ENCODE measurements around the gene RABEP2. TPM values are rescaled to one million over a fixed set of nuclear protein-coding genes. Genes with fewer than 3 reads are reported as not detected.
"Not testable (repeated sequence)": the region's sequence is repeated elsewhere in the genome, so short reads cannot be mapped to it uniquely, and the experiment has no call there.

Gene RABEP2
- total and polyA plus RNA-seq, 2 donors (not counting 1 experiment from before 2014, with no cell fraction given), result 5.9 to 22.6 TPM

- DNase-seq (ENCODE audit: low read depth in 2 of 2), result no peak
- H3K4me2 ChIP-seq (ENCODE audit: extremely low read depth, insufficient read depth, low read length), result no peak overlapping the region
- TF ChIP-seq CTCF (conservative IDR thresholded peaks at IDR 0.05 in 1 of 2, IDR thresholded peaks at IDR 0.05 in 1 of 2; ENCODE audit: low read depth in 1 of 2, low read length in 2 of 2) (no peak), EZH2 (IDR thresholded peaks at IDR 0.05; ENCODE audit: low read length, missing control alignments) (no peak)
These were observed 32.8 kb downstream of the RABEP2 start for GRCh38 chr16:28891964-28892890.

GRCh38 chr16:28890355-28890754, 34.7 kb downstream of the RABEP2 start:
- not testable (repeated sequence) for H4K20me1 ChIP-seq (ENCODE audit: control insufficient read depth, extremely low read depth, insufficient read depth, low read length); H3K27me3 ChIP-seq (ENCODE audit: control insufficient read depth, insufficient read depth, low read length); H3K4me2 ChIP-seq (ENCODE audit: extremely low read depth, insufficient read depth, low read length); H3K79me2 ChIP-seq (ENCODE audit: control insufficient read depth, insufficient read depth, low read length); DNase-seq (ENCODE audit: low read depth in 2 of 2); H3K9ac ChIP-seq (ENCODE audit: insufficient read depth, low read length); H3K4me3 ChIP-seq (replicated peaks in 1 of 4; ENCODE audit: control extremely low read depth in 1 of 4, insufficient read depth in 1 of 4, low read depth in 3 of 4, low read length in 4 of 4); H3K36me3 ChIP-seq (ENCODE audit: control insufficient read depth, insufficient read depth, low read length); H3K27ac ChIP-seq (ENCODE audit: insufficient read depth, low read length); H2AFZ ChIP-seq (ENCODE audit: low read length); H3K4me1 ChIP-seq (ENCODE audit: control insufficient read depth, extremely low read depth, insufficient read depth, low read length); H3K9me3 ChIP-seq (ENCODE audit: control insufficient read depth, insufficient read depth, low read depth, low read length)

More at GRCh38 chr16:28891964-28892890, 32.8 kb downstream of the RABEP2 start:
- H3K4me1 ChIP-seq (ENCODE audit: control insufficient read depth, extremely low read depth, insufficient read depth, low read length), result no peaks in the 10 kb centered on the region
- no peaks in the 10 kb centered on the region for H3K27me3 ChIP-seq (ENCODE audit: control insufficient read depth, insufficient read depth, low read length)
- no peak overlapping the region for H3K9ac ChIP-seq (ENCODE audit: insufficient read depth, low read length)
- H3K79me2 ChIP-seq (ENCODE audit: control insufficient read depth, insufficient read depth, low read length), result no peaks in the 10 kb centered on the region
- no peaks in the 10 kb centered on the region for H3K36me3 ChIP-seq (ENCODE audit: control insufficient read depth, insufficient read depth, low read length)
- no peak overlapping the region for H3K27ac ChIP-seq (ENCODE audit: insufficient read depth, low read length)
- H4K20me1 ChIP-seq (ENCODE audit: control insufficient read depth, extremely low read depth, insufficient read depth, low read length), result no peaks in the 10 kb centered on the region
- no peaks in the 10 kb centered on the region for H3K9me3 ChIP-seq (ENCODE audit: control insufficient read depth, insufficient read depth, low read depth, low read length)
- H3K4me3 ChIP-seq (replicated peaks in 1 of 4; ENCODE audit: control extremely low read depth in 1 of 4, insufficient read depth in 1 of 4, low read depth in 3 of 4, low read length in 4 of 4), result no peak overlapping the region
- no peak overlapping the region for H2AFZ ChIP-seq (ENCODE audit: low read length)

- H3K36me3 ChIP-seq (ENCODE audit: control insufficient read depth, insufficient read depth, low read length), result no peaks in the 10 kb centered on the region
- H3K79me2 ChIP-seq (ENCODE audit: control insufficient read depth, insufficient read depth, low read length), result no peaks in the 10 kb centered on the region
- H4K20me1 ChIP-seq (ENCODE audit: control insufficient read depth, extremely low read depth, insufficient read depth, low read length), result no peaks in the 10 kb centered on the region
- no peak overlapping the region for H2AFZ ChIP-seq (ENCODE audit: low read length)
- no peak overlapping the region for H3K4me2 ChIP-seq (ENCODE audit: extremely low read depth, insufficient read depth, low read length)
- no peaks in the 10 kb centered on the region for H3K27me3 ChIP-seq (ENCODE audit: control insufficient read depth, insufficient read depth, low read length)
- H3K27ac ChIP-seq (ENCODE audit: insufficient read depth, low read length), result no peak overlapping the region
- no peaks in the 10 kb centered on the region for H3K4me1 ChIP-seq (ENCODE audit: control insufficient read depth, extremely low read depth, insufficient read depth, low read length)
- H3K9me3 ChIP-seq (ENCODE audit: control insufficient read depth, insufficient read depth, low read depth, low read length), result no peaks in the 10 kb centered on the region
- H3K9ac ChIP-seq (ENCODE audit: insufficient read depth, low read length), result no peak overlapping the region
- no peak overlapping the region for H3K4me3 ChIP-seq (replicated peaks in 1 of 4; ENCODE audit: control extremely low read depth in 1 of 4, insufficient read depth in 1 of 4, low read depth in 3 of 4, low read length in 4 of 4)
- DNase-seq (ENCODE audit: low read depth in 2 of 2), result no peak
- TF ChIP-seq CTCF (conservative IDR thresholded peaks at IDR 0.05 in 1 of 2, IDR thresholded peaks at IDR 0.05 in 1 of 2; ENCODE audit: low read depth in 1 of 2, low read length in 2 of 2), result no peak
- no peak for TF ChIP-seq EZH2 (IDR thresholded peaks at IDR 0.05; ENCODE audit: low read length, missing control alignments)
These were observed 38.1 kb downstream of the RABEP2 start for GRCh38 chr16:28886945-28887344.
